Subcutaneous abdominal adipose tissue (tissue), 5 donors: ENCODE data around the gene BBS12.

Experiments used
- H3K27ac ChIP-seq: one replicate; pipeline ENCODE4 v1.7.0; 2013; ENCODE audit warnings: low read depth, mild to moderate bottlenecking, inconsistent platforms, low read length, moderate library complexity
- H3K27me3 ChIP-seq, 5 donors: one replicate each; pipeline ENCODE4 v1.7.0; 2013; ENCODE audit warnings: low read length in 5 of 5, inconsistent platforms in 1 of 5; ENCODE audit not compliant: control insufficient read depth in 5 of 5, insufficient read depth in 4 of 5
- H3K36me3 ChIP-seq, 5 donors: one replicate each; pipeline ENCODE4 v1.7.0; 2013; ENCODE audit warnings: low read length in 5 of 5; ENCODE audit not compliant: control insufficient read depth in 5 of 5, insufficient read depth in 5 of 5
- H3K4me1 ChIP-seq, 5 donors: one replicate each; pipeline ENCODE4 v1.7.0; 2013; ENCODE audit warnings: low read length in 5 of 5, mild to moderate bottlenecking in 3 of 5, moderate library complexity in 1 of 5; ENCODE audit not compliant: control insufficient read depth in 5 of 5, insufficient read depth in 5 of 5
- H3K4me3 ChIP-seq, 5 donors: one replicate each; pipeline ENCODE4 v1.7.0; 2013; ENCODE audit warnings: low read length in 5 of 5, low read depth in 1 of 5
- H3K9ac ChIP-seq, 5 donors: one replicate each; pipeline ENCODE4 v1.7.0; 2013; ENCODE audit warnings: low read length in 5 of 5, mild to moderate bottlenecking in 4 of 5, moderate library complexity in 3 of 5
- H3K9me3 ChIP-seq, 5 donors: one replicate each; pipeline ENCODE4 v1.7.0; 2013; ENCODE audit warnings: low read length in 5 of 5; ENCODE audit not compliant: control insufficient read depth in 5 of 5
- donor health status: healthy.
- donor health status: healthy.
- donor health status: healthy.
- donor health status: healthy.
- donor health status: healthy.

The BBS12 gene

GRCh38 chr4:122742933-122743829 is 10.7 kb downstream of the BBS12 start:
- Histone ChIP-seq H3K4me3 (no peak overlapping the region), H3K27ac (no peak overlapping the region), H3K9me3 (no peaks in the 10 kb centered on the region), H3K36me3 (peaks cover 5 to 17% (median 12%) of the 10 kb centered on the region in 5 donors), H3K9ac (no peak overlapping the region), H3K4me1 (peaks cover 0 to 9% (median 0%) of the 10 kb centered on the region in 5 donors), H3K27me3 (no peaks in the 10 kb centered on the region)

- peaks cover 0 to 9% (median 0%) of the 10 kb centered on the region in 5 donors for H3K4me1 ChIP-seq
- no peak overlapping the region for H3K27ac ChIP-seq
- no peak overlapping the region for H3K4me3 ChIP-seq
- no peak overlapping the region for H3K9ac ChIP-seq
- H3K9me3 ChIP-seq, result no peaks in the 10 kb centered on the region
- no peaks in the 10 kb centered on the region for H3K27me3 ChIP-seq
- peaks cover 5 to 17% (median 12%) of the 10 kb centered on the region in 5 donors for H3K36me3 ChIP-seq
These were observed 11.7 kb downstream of the BBS12 start for GRCh38 chr4:122744229-122744628.

GRCh38 chr4:122746485-122746965 is 14.0 kb downstream of the BBS12 start:
- Histone ChIP-seq H3K27me3 (no peaks in the 10 kb centered on the region), H3K27ac (no peak overlapping the region), H3K4me3 (no peak overlapping the region), H3K9me3 (no peaks in the 10 kb centered on the region), H3K9ac (no peak overlapping the region), H3K4me1 (peaks cover 0 to 9% (median 0%) of the 10 kb centered on the region in 5 donors), H3K36me3 (peaks cover 5 to 17% (median 12%) of the 10 kb centered on the region in 5 donors)

DNA sequence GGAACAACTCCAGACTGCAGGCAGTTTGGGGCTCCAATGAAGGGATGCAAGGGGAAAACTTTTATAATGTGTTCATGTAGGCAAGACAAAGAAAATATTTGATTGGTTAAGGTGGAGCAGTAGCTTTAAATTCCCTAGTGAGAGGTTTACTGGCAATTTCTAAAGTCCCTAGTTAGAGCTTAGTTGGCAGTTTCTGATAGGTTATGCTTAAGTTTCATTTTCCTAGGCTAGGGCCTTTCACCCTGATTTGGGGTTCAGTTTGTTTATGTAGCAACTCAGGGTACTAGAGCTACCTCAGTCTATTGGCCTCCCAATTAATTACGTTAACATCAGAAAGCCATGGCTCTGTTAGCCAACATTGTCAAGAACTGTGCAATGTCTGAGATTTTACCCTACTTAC is 14.6 kb downstream of the BBS12 start:
- H3K9ac ChIP-seq, result no peak overlapping the region
- peaks cover 5 to 14% (median 10%) of the 10 kb centered on the region in 5 donors for H3K36me3 ChIP-seq
- peaks cover 0 to 9% (median 0%) of the 10 kb centered on the region in 5 donors for H3K4me1 ChIP-seq
- H3K9me3 ChIP-seq, result no peaks in the 10 kb centered on the region
- no peaks in the 10 kb centered on the region for H3K27me3 ChIP-seq
- no peak overlapping the region for H3K4me3 ChIP-seq
- no peak overlapping the region for H3K27ac ChIP-seq

GRCh38 chr4:122747883-122748282 is 15.4 kb downstream of the BBS12 start:
- H3K27me3 ChIP-seq, result no peaks in the 10 kb centered on the region
- no peak overlapping the region for H3K27ac ChIP-seq
- H3K4me1 ChIP-seq, result peaks cover 0 to 9% (median 0%) of the 10 kb centered on the region in 5 donors
- peaks cover 0 to 6% (median 2%) of the 10 kb centered on the region in 5 donors for H3K36me3 ChIP-seq
- no peaks in the 10 kb centered on the region for H3K9me3 ChIP-seq
- no peak overlapping the region for H3K9ac ChIP-seq
- H3K4me3 ChIP-seq, result no peak overlapping the region

GRCh38 chr4:122749704-122750454 is 17.4 kb downstream of the BBS12 start:
- Histone ChIP-seq H3K27ac (no peak overlapping the region), H3K4me3 (no peak overlapping the region), H3K4me1 (no peaks in the 10 kb centered on the region), H3K36me3 (no peaks in the 10 kb centered on the region), H3K9ac (no peak overlapping the region), H3K27me3 (no peaks in the 10 kb centered on the region), H3K9me3 (no peaks in the 10 kb centered on the region)

GRCh38 chr4:122755675-122756074 is 23.2 kb downstream of the BBS12 start:
- Histone ChIP-seq H3K9me3 (no peaks in the 10 kb centered on the region), H3K4me3 (no peak overlapping the region)

DNA sequence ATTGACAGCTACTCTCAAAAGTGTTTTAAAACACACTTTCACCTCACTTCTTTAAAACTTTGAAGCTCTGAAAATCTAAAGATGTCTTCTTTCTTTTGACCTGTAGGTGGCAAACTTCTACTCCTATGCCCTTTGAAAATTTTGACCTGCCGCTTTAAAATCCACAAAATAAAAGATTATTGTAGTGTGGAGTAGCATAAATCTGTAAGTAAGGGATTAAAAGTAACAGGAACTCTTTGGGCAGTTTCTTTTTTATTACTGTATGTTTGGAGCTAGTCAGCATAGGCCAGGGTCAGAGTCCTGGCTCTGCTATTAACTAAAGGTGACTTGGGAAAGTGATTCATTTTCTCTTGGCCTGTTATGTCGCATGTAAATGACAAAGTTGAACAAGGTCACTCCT is 25.5 kb downstream of the BBS12 start:
- H3K27me3 ChIP-seq, result no peaks in the 10 kb centered on the region
- peak overlapping the region in 2 of 5 donors; percentile 3 to 63 for H3K9ac ChIP-seq
- H3K27ac ChIP-seq, result peak overlapping the region; percentile 46

More at GRCh38 chr4:122755675-122756074, 23.2 kb downstream of the BBS12 start:
- Histone ChIP-seq H3K9ac (no peak overlapping the region), H3K27ac (no peak overlapping the region), H3K36me3 (no peaks in the 10 kb centered on the region), H3K4me1 (peaks cover 0 to 4% (median 0%) of the 10 kb centered on the region in 5 donors), H3K27me3 (no peaks in the 10 kb centered on the region)

DNA sequence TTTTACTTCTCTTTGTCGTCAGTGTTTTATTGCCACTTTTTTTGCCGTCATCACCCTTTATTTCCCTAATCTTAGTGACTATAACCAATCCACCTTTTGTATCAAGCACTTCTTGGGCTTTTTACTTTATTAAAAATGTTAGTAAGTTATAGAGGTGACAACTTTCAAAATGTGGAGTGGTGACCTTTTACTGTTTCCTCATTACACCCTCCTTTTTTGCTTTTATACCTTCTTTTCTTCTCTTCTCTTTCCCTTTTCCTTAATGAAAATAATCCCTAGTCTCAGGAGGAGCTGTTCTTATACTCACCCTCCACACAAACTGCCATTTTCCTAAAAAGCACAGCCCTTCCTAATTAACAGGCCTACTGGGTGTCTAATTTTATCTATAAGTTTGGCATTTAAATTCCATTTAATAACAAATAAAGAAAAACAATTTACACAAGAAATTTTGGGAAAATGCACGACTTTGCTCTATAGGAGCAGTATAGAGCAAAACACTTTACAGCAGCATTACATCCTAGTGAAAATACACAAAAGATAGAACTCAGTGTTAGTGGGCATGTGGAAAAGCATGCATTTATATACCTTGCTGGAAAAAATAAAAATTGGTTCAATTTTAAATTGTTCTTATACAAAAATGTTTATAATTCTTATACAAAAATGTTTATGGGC is 27.3 kb downstream of the BBS12 start:
- Histone ChIP-seq H3K4me3 (no peak overlapping the region), H3K27me3 (no peaks in the 10 kb centered on the region), H3K4me1 (peaks cover 0 to 6% (median 4%) of the 10 kb centered on the region in 5 donors), H3K9ac (no peak overlapping the region), H3K9me3 (no peaks in the 10 kb centered on the region), H3K36me3 (no peaks in the 10 kb centered on the region), H3K27ac (no peak overlapping the region)

More for the DNA sequence above, 25.5 kb downstream of the BBS12 start:
- Histone ChIP-seq H3K4me1 (peaks cover 0 to 6% (median 3%) of the 10 kb centered on the region in 5 donors), H3K4me3 (no peak overlapping the region), H3K9me3 (no peaks in the 10 kb centered on the region), H3K36me3 (no peaks in the 10 kb centered on the region)
